Iris pigment epithelial cell (primary cell): ENCODE data around the gene DNMT3B.
A peak's percentile ranks its signal among the peaks of the same experiment; 100 is the strongest.
"Not testable (repeated sequence)": the region's sequence is repeated elsewhere in the genome, so short reads cannot be mapped to it uniquely, and the experiment has no call there.

Source experiments
- DNase-seq: peaks from one replicate; pipeline ENCODE4 v3.0.0-alpha.2; 2011; ENCODE audit warnings: low read depth

The DNMT3B gene

GRCh38 chr20:32763202-32764004, 1.2 kb downstream of the DNMT3B start:
- no peak for DNase-seq

- DNase-seq, result no peak
Measured at GRCh38 chr20:32764005-32764960, 2.1 kb downstream of the DNMT3B start.

- DNase-seq, result not testable (repeated sequence)
Measured at GRCh38 chr20:32765230-32765875, 3.2 kb downstream of the DNMT3B start.

- DNase-seq, result no peak
Measured at GRCh38 chr20:32767418-32768198, 5.4 kb downstream of the DNMT3B start.

GRCh38 chr20:32772046-32772445, 9.9 kb downstream of the DNMT3B start:
- DNase-seq, result no peak

GRCh38 chr20:32773223-32773622, 11.0 kb downstream of the DNMT3B start:
- DNase-seq, result no peak

GRCh38 chr20:32773855-32774254, 11.7 kb downstream of the DNMT3B start:
- no peak for DNase-seq

GRCh38 chr20:32775336-32775991, 13.3 kb downstream of the DNMT3B start:
- no peak for DNase-seq

- no peak for DNase-seq
Measured at GRCh38 chr20:32777177-32777956, 15.2 kb downstream of the DNMT3B start.

GRCh38 chr20:32779500-32780211, 17.5 kb downstream of the DNMT3B start:
- no peak for DNase-seq

- no peak for DNase-seq
Measured at GRCh38 chr20:32780278-32780677, 18.1 kb downstream of the DNMT3B start.

- no peak for DNase-seq
Measured at GRCh38 chr20:32780749-32781655, 18.8 kb downstream of the DNMT3B start.

GRCh38 chr20:32784369-32785080, 22.3 kb downstream of the DNMT3B start:
- no peak for DNase-seq

- DNase-seq, result no peak
Measured at GRCh38 chr20:32786059-32786760, 24.0 kb downstream of the DNMT3B start.

GRCh38 chr20:32787168-32787567, 25.0 kb downstream of the DNMT3B start:
- DNase-seq, result no peak

- peak; percentile 73 for DNase-seq
Measured at GRCh38 chr20:32789896-32790750, 27.9 kb downstream of the DNMT3B start.
